ENCODE results near the gene ANTXR2.

Gene ANTXR2

DNA sequence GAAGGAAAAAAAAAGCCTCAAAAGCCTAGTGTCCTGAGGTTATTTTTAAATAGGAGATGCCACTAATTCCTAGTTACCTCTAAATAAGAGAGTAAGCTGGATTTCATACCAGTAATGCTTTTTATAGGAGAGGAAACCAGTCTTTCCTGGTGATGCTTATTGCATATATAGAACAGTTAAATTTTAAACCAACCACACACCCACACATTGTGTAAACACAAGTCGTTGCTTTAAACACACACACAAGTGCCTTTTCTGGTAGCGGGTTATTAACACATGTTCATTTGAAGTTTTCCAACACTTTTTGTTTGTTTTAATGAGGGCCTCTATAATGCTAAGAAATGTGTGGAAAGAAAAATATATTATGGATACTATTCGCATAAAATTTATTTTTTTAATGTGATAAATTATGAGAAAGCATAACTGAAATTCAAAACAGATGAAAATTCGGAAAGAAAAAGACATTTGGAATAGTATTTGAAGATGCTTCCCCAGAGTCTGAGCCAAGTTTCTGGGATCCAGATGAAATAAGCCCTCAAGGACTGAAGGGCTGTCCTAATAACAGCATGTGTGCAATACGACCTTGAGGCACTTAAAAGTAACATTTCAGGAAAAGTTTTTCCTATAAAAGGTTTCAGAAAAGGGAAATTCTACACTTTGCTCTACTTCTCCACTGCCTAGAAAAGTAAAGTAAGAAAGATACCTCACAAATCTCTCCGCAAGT is 2.0 kb downstream of the ANTXR2 start:
- TF ChIP-seq, protein P1, sequence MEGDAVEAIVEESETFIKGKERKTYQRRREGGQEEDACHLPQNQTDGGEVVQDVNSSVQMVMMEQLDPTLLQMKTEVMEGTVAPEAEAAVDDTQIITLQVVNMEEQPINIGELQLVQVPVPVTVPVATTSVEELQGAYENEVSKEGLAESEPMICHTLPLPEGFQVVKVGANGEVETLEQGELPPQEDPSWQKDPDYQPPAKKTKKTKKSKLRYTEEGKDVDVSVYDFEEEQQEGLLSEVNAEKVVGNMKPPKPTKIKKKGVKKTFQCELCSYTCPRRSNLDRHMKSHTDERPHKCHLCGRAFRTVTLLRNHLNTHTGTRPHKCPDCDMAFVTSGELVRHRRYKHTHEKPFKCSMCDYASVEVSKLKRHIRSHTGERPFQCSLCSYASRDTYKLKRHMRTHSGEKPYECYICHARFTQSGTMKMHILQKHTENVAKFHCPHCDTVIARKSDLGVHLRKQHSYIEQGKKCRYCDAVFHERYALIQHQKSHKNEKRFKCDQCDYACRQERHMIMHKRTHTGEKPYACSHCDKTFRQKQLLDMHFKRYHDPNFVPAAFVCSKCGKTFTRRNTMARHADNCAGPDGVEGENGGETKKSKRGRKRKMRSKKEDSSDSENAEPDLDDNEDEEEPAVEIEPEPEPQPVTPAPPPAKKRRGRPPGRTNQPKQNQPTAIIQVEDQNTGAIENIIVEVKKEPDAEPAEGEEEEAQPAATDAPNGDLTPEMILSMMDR (IDR thresholded peaks at IDR 0.05; ENCODE audit: low read depth, low read length): no peak
- Histone ChIP-seq H3K36me3 (peaks cover 2% of the 10 kb centered on the region; the same call in 1 of the 2 replicates), H3K27me3 (no peaks in the 10 kb centered on the region), H3K4me1 (peaks cover 17% of the 10 kb centered on the region), H3K4me3 (ENCODE audit: low read depth, low read length) (peak overlapping the region; percentile 88), H3K9me3 (no peaks in the 10 kb centered on the region)
- DNase-seq: no peak

DNA sequence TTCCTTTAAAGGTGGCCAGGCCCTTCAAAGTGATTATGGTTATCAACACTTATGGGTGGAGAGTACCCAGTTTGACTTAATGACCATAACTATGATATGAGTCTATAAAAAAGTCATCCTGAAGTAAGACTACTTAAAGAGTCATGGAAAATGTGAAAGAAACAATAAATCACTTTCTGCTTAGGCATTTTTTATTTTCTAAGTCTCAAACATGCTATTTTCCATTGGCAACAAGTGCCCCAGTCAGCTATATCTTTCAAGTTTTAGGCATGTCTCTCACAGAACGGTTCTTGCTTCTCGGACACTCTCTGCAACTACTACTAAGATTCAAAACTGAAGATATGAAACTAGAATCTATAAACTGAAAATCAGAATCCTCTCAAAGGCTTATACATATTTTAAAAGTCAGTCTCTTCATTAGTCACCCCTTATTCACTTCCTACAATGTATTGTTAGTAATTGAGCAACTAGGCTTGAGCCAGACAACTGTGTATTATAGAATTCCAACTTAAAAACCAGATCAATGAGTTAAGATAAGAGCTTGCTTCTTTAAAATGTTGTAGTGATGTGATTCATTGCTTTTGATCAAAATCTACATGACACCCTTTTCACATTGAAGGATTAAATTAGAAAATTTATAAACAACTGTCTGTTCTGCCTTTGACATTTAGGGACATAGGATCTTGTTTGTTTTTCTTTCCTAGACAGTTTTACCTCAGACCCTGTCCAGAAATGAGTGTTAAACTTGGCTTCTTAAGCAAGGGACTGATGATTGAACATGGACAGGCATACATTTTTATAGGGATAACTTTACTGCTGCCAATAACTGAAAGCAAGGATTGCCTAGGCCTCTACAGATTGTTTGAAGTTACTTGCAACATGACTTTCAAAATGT is 2.9 kb downstream of the ANTXR2 start:
- Histone ChIP-seq H3K9me3 (no peaks in the 10 kb centered on the region), H3K4me3 (ENCODE audit: low read depth, low read length) (no peak overlapping the region), H3K27me3 (no peaks in the 10 kb centered on the region), H3K4me1 (peaks cover 17% of the 10 kb centered on the region), H3K36me3 (peaks cover 2% of the 10 kb centered on the region; the same call in 1 of the 2 replicates)
- TF ChIP-seq, protein P1 (IDR thresholded peaks at IDR 0.05; ENCODE audit: low read depth, low read length): no peak
- no peak for DNase-seq

GRCh38 chr4:80069108-80069836 is 3.8 kb downstream of the ANTXR2 start:
- DNase-seq: no peak
- Histone ChIP-seq H3K4me1 (peaks cover 17% of the 10 kb centered on the region), H3K27me3 (no peaks in the 10 kb centered on the region), H3K9me3 (no peaks in the 10 kb centered on the region), H3K36me3 (peaks cover 2% of the 10 kb centered on the region; the same call in 1 of the 2 replicates), H3K4me3 (ENCODE audit: low read depth, low read length) (no peak overlapping the region)
- TF ChIP-seq, protein P1 (IDR thresholded peaks at IDR 0.05; ENCODE audit: low read depth, low read length): no peak

- no peaks in the 10 kb centered on the region for H3K27me3 ChIP-seq
- no peaks in the 10 kb centered on the region for H3K9me3 ChIP-seq
- H3K36me3 ChIP-seq: peaks cover 2% of the 10 kb centered on the region; the same call in 1 of the 2 replicates
- TF ChIP-seq, protein P1 (IDR thresholded peaks at IDR 0.05; ENCODE audit: low read depth, low read length): no peak
- peaks cover 11% of the 10 kb centered on the region for H3K4me1 ChIP-seq
- no peak overlapping the region for H3K4me3 ChIP-seq (ENCODE audit: low read depth, low read length)
- DNase-seq: no peak
Observed at GRCh38 chr4:80065601-80066000, 7.4 kb downstream of the ANTXR2 start.

GRCh38 chr4:80062527-80062926 is 10.5 kb downstream of the ANTXR2 start:
- no peaks in the 10 kb centered on the region for H3K27me3 ChIP-seq
- no peak for DNase-seq
- TF ChIP-seq, protein P1 (IDR thresholded peaks at IDR 0.05; ENCODE audit: low read depth, low read length): no peak

More at GRCh38 chr4:80062527-80062926, 10.5 kb downstream of the ANTXR2 start:
- Histone ChIP-seq H3K4me3 (ENCODE audit: low read depth, low read length) (no peak overlapping the region), H3K36me3 (no peaks in the 10 kb centered on the region), H3K9me3 (no peaks in the 10 kb centered on the region), H3K4me1 (no peaks in the 10 kb centered on the region)

Measured in BE2C (cell line).